GDM1 (cell line): Measurements from ENCODE around the gene DGKD.

ENCODE experiments used
- DNase-seq: peaks from one replicate; lab custom pipeline; 2025; lab: John Stamatoyannopoulos, UW

The DGKD gene

DNA sequence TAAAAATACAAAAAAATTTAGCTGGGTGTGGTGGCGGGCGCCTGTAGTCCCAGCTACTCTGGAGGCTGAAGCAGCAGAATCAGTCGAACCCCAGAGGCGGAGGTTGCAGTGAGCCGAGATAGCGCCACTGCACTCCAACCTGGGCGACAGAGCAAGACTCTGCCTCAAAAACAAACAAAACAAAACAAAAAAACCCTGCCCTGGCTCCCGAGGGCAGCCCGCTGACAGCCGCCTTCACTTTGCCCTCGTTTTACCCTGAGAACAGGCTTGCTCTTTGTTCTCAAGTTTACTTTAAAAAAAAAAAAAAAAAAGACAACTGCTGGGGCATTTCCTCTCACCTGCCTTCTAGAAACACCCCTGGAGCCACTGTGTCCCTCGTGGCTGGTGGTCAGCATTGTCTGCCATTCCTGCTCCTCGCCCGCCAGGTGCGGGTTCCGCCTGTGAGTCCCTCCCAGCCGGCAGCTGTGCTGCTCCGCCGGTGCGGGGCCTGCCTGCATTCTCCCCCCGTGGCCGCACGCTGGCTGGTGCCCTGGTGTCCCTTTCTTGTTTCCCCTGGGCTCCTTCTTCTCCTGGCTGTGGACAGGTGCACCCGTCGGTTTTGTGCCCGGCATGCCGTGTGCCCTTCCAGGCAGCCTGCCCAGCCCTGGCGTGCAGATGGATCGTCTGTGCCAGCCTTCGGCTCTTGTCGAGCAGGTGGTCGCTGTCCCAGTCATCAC lies 106.6 kb downstream of the DGKD start:
- DNase-seq, result no peak

DNA sequence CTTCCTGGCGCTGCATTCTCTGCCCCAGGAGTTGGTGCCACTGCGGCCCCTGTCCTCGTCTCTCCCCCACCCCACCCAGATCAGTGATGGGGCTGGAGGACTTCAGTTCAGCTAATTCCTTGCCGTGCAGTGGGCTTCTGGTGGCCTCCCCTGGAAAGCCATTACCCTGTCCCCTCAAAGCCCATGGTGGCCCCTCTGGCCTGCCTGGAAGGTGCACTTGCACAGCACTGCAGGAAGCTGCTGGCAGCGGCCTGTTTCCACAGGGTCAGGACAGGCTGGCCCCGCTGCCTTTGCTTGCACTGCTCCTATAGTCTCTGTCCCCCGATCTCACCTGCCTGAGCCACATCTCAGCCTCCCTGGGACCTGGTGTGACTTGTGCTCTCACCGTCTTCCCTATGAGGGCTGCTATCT lies 107.2 kb downstream of the DGKD start:
- DNase-seq, result no peak

DNA sequence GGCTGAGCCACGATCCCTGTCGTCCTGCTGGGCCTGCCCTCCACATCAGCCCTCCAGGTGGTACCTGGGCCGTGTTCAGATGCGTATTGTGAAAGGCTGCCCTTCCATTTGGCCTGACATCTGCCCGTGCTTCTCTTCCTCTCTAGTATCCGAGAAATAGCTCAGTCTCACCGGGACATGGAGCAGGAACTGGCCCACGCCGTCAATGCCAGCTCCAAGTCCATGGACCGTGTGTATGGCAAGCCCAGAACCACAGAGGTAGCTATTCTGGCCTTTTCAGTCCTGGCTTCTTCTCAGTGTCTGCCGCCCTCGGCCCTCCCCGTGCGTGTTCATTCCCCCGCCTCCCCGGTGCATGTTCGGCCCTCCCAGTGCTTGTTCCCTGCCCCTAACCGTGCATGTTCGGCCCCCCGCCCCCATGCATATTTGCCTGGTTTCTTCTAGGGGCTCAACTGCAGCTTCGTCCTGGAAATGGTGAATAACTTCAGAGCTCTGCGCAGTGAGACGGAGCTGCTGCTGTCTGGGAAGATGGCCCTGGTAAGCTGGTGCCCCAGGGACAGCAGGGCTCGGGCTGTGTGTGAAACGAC lies 108.0 kb downstream of the DGKD start:
- no peak for DNase-seq

DNA sequence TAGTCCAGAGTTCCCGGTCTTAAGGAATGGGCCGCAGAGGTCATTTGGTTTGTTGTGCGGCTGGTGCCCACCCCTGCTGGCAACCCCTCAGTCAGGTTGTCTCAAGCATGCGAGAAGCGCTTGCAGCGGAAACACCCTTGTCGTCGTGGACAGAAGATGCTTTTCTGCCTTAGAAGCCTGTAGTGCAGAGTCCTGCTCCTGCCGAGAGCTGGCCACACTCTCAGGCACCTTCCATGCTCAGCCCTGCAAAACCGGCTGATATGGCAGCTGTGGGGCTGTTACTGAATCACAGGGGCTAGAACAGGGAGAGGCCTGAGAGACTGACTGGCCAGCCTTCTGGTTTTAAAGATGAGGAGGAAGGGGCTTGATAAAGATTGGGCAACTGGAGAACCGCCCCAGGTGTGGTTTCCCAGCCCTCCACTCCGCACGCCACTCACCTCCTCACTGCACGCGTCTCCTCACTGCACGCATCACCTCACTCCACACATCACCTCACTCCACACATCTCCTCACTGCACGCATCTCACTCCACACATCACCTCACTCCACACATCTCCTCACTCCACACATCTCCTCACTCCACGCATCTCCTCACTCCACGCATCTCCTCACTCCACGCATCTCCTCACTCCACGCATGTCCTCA lies 108.7 kb downstream of the DGKD start:
- DNase-seq, result no peak

DNA sequence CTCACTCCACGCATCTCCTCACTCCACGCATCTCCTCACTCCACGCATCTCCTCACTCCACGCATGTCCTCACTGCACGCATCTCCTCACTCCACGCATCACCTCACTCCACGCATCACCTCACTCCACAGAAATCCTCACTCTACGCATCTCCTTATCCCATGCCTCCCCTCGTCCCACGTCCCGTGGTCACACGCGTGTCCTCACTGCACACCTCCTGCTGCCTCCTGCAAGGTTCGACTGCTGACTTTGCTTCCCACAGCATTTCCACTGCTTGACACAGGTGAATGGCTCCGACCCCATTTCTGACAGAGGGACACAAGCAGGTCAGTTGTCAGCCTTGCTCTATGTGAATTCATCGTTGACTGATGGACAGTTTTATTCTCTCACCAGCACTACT lies 109.3 kb downstream of the DGKD start:
- no peak for DNase-seq

DNA sequence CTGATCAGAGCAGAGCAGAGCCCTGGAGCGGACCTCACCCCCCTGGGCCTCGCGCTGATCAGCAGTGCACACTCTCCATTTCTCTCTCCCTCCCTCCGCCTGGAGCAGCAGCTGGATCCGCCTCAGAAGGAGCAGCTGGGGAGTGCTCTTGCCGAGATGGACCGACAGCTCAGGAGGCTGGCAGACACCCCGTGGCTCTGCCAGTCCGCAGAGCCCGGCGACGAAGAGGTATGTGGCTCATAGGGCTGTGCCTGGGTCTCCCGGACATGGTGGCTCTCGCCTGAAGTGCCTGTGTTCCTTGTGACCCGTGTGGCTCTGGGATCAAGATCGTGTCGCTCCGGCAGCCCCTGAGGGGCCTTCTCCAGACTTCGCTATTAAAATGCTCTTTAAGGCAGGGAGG lies 109.8 kb downstream of the DGKD start:
- DNase-seq, result no peak

DNA sequence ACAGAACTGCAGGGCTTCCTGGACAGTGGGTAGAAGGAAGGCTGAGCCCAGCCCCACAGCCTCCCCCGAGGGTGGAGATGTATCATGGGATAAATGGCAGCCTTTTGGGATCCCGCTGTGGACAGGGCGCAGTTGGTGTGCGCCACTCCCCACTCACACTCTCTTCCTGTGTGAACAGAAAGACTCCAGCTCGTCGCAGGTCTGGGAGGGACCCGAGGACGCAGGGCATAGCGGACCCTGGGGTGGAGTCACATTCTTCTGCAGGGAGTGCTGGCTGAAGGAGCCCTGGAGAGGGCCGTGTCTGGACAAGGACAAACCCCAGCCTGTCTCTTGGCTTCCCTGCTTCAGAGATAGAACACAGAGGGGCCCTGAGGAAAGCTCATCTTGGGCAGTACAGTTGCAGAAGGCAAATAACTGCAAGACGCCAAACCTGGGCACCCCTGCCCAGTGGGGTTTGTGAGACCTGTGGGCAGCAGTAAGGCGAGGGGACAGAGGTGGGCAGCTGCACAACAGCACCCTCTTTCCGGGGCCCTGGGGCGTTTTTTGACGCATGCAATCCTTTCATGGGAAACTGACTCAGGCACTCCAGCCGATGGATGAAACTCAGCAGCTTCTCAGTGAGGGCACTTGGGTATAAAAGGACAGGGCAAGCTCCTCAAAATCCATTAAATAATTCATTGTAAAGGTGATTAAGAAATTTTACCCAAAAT lies 110.4 kb downstream of the DGKD start:
- no peak for DNase-seq

DNA sequence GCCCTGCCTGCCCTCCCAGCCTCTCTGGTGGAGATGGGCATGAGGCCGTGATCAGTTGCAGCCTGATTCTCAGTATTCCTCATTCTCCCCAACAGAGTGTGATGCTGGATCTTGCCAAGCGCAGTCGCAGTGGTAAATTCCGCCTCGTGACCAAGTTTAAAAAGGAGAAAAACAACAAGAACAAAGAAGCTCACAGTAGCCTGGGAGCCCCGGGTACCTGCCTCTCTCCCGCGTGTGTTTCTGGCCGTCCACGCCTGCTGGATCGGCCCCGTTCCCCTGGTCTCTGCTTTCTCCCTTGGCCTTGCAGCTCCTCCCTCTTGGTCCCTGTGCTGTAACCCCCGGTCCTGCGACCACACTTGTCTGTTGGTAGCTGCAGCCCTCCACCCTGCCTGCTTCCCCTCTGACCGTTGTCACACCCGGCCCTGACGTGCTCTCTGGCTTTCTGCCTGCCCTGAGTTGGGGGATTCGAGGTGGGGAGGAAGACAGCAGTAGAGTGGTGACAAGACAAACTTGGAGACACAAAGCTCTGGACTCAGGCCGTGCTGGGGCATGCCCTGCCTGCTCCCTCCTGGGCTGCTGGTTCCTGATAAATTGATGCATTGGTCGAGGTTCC lies 112.8 kb downstream of the DGKD start:
- no peak for DNase-seq

DNA sequence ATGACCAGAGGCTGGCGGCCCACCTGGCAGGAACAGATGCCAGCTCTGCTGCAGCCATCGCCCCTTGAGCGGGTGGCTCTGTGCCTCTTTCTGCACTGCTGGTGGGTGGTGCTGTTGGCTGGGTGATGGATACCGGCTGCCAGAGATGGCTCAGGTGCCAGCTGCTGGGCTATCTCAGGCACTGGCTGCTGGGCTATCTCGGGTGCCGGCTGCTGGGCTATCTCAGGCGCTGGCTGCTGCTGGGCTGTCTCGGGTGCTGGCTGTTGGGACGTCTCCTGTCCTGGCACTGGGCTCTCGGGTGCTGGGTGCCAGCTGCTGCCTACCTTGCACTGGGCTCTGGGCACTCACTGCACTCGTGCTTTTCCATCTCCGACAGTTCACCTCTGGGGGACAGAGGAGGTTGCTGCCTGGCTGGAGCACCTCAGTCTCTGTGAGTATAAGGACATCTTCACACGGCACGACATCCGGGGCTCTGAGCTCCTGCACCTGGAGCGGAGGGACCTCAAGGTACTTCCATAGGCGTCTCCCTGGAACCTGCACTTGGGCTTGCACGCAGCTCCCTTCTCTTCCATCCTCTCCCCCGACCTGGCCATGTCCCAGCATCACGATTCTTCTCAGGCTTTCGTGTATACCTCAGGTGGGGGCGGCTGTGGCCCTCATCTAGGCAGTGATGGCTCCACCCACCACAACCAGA lies 113.9 kb downstream of the DGKD start:
- no peak for DNase-seq

DNA sequence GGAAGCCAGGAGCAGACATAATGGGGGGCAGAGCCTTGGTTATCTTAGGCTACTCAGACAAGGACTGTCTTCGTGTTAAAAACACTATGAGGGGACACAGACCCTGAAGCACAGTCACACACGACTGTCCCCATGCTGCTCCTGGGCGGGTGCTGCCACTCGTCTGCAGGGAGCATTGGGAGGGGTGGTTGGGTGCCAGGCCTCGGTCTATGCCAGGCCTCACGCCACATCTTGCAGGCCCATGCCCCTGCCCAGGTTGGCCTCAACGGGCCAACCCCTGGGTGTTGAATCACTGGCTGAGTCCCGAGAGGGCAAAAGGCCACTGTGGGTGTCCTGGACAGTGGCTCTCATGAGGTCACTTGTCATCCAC lies 114.4 kb downstream of the DGKD start:
- DNase-seq, result no peak

DNA sequence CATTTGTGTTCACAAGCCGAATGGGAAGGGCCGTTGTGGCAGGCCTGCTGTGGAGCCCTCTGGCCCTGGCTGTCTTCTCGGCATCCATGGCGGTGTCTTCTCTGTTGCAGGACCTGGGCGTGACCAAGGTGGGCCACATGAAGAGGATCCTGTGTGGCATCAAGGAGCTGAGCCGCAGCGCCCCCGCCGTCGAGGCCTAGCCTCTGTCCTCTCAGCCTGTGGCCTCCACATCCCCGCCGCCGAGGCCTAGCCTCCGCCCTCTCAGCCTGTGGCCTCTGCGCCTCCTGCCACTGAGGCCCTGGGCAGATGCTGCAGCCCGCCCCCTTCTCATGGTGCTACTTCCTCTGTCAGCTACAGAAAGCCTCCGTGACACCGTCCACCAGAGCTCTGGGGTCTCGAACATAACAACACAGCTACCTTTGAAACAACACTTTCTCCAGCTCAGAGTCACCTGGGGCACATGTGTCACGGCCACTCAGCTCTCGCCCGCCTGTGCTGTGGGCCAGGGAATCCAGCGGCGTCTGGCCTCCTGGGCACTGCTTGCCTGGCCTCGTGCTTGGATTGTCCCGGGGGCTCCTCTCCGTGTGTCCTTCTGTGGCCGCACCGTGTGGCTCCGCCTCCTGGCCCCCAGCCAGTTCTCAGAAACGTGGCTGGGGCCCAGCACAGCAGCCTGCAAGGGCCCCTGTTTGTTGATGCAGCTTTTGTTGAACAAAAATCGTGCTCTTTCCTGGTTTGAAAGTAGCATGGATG lies 115.1 kb downstream of the DGKD start:
- DNase-seq, result no peak

DNA sequence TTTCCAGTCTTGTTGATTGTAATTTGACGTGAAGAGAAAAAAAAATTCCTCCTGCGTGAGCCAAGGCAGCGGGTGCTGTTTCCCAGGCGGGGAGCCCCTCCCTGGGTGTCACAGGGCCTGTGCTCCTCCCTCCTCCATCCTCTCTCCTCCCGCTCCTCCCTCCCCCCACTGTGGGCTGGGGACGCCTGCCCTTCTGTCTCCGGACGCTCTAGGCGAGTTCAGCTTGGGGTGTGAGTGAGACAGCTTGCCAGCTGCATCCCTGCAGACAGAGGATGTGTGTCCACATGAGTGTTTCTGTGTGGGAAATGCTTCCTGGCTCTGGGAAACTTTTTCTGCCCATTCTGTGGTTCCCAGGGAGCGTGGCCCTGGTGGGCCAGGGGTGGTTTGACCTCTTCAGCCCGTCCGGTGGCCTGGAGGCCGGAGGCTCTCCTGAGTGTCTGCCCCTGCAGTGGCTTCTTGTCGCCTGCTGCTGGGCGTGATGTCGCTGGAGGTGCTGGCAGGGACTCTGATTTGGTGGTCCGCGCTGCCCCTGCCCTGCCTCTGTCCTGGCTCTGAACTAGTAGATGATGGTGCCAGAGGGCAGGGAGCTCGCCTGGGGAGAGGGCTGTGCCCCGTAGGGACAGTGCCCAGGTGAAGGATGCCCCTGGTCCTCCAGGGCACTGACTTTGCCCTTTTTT lies 115.9 kb downstream of the DGKD start:
- DNase-seq, result no peak

DNA sequence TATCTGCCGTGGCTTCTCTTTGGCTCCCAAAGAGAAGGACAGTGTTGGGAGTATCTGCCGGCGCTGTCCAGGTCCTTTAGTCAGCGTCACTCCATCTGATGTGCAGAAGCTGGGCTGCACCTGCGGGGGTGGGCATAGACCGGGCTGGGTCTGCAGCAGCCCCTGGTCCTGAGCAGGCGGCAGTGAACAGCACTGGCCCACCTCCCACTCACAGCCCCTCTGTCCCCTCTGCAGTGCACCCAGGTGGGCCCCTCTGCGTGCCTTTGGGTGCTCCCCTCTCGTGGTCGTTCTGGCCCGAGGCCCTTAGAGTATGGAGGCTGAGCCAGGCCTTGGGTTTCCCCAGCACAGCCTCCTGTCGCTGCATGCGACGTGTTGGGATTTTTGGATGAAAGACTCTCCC lies 116.5 kb downstream of the DGKD start:
- no peak for DNase-seq

DNA sequence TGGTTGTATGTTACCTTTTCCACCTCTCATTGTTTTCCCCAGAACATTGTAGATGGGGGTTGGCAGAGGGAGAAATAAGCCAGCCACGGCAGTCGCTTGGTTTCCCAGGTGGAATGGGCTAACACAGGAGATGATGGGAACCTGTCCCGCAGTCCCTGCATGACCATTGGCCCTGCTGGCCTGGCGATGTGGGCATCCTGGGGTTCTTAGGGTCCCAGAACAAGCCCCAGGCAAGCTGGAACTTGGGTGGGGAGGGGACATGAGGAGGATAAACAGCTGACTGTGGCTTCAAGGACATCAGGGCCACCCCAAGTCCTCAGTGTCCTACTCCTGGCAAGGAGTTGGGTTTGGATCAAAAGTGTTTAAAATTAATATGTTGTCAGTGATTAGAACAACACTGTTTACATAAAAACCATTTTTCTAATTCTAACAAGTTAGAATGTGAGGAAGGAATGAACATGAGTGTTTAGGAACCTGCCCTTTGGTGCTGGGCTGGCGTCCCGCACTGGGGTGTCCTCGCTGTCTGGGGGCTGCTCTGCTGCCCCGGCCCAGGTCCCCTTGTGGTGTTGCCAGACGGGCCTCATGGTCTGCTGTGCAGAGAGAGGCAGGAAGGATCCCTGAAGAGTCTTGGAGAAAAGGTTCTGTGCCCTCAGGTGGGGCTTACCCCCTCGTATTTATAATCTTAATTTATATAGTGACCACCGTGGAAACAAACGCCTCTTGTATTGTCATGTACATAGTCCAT lies 117.2 kb downstream of the DGKD start:
- no peak for DNase-seq

DNA sequence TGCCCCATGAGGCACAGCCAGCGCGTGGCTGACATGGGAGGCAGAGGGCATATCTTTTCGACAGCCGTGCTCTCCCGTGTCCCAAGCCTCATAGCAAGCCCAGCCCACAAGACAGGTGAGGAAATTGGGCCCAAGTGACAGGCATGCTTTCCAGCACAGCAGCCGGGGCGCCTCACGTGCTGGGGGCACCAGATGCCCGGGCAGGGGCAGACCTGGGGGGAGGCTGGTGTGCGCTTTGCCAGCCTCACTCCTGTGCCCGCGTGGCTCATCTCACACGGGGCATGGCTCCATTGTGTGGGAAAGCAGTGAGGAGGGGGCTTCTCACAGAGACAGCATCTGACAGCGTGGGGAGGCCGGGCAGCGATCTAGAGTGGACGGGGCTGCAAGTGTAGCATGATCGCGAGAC lies 119.1 kb downstream of the DGKD start:
- no peak for DNase-seq

DNA sequence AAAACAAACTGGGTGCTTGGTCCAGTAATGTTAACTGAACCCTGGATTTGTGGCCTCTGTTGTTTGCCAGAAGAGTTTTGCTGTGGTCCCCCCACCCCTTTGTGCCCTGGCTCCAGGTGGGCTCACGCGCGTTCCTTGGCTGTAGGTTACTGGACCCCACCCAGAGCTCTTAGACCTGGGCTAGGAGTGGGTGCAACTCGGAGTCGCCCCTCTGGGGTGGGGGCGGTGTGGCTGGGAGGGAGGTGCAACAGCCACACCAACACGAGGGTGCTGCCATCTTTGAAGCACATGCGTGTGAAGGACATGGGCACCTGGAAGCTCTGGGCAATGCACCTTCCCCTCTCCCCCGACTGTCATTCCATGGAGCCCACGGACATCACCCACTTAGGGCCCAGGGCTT lies 119.6 kb downstream of the DGKD start:
- no peak for DNase-seq

DNA sequence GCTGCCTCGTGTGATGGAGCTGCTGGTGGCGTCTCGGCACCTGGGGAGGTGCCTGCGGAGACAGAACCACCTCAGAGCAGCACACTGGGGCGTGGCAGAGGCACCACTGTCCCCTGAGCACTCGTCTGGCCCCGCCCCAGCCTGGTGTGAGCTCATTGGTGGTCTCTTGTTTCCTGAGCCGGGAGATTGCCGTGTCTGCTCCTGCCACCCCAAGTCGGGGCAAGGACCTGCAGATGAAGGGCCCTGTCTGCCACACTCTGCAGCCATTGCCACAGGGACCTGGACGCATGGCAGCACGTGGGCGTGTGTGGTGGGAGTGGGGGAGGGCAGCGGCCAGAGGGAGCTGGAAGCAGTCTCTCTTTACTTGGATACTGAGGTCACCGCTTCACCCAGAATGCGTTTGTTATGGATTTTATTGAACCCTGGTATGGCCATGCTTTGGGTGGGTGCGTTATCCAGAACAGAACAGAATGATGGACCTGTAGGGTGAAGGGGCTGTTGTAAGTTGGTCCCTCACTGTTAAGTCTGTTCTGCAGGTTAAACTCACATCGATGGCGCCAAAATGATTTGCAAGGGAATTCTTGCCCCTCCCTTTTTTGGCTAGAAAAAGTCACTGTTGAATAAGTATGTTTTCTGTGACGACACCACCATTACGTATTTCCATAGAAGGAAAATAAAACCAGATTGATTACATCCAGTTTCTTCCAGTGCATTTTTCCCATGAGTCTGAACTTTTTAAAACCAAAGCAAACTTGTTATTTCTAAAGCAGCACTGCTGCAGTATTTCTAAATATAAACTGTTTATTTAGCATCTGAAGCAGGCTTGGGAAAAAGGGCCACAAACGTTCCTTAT lies 120.2 kb downstream of the DGKD start:
- no peak for DNase-seq

DNA sequence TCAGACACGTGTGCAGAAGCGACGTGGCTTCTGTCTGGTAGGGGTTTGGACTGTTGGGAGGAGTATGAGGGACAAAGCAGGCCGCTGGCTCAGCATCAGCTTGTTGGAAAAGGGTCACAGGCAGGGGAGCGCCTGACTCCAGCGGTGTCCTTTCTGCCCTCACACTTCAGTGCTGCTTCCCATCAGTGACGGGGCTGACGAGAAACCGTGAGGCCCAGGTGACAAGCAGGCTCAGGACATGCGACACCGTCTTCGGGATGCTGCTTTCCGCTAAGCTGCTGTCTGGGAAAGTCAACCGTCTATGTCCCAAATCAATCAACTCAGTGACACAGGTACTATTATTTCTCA lies 121.7 kb downstream of the DGKD start:
- no peak for DNase-seq
